GM21360 (cell line): ENCODE results near the gene ZNF521.
"Not testable (repeated sequence)": the region's sequence is repeated elsewhere in the genome, so short reads cannot be mapped to it uniquely, and the experiment has no call there.

Experiments used
- ATAC-seq: cut with Tn5 transposase; IDR thresholded peaks from one replicate; pipeline ENCODE4 v1.9.1; 2021; ENCODE audit warnings: mild to moderate bottlenecking, moderate library complexity; ENCODE audit not compliant: unreplicated experiment

Gene ZNF521

DNA sequence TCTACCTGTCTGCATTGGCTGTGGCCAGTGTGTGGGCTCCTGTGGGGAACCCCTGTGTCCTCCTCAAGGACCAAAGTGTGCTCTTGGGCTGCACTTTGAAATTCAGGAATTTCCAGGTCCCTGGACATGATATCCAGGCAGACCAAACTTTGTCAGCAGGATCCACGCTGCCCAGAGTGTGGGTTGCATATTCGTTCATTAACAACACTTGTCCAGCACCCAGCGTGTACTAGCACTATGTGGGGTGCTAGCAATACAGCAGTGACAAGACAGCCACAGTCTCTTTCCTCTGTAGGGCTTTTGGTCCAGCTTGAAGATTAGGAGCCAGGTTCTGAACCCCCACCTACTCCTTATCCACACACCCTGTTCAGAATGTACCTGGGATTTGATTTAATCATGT is 304.5 kb downstream of the ZNF521 start:
- ATAC-seq, result no peak

GRCh38 chr18:25044694-25045093 is 307.3 kb downstream of the ZNF521 start:
- no peak for ATAC-seq

DNA sequence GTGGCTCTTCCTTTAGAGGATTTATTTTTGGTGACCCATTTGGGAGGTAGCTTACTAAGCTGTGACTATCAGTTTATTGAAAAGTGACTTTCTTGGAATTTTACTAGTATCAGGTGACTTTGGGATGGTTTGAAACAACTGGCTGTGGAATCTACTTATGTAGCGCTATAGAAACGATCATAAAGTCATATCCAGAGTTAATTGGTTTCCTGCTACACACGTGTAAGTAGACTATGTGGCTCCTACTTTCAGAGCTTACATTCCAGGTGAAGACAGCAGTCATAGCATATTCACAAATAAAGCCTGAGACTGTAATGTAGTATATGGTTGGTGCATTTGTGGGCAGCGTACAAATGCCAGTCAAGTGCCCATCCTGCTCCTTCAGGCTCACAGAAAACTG is 308.9 kb downstream of the ZNF521 start:
- ATAC-seq, result no peak

DNA sequence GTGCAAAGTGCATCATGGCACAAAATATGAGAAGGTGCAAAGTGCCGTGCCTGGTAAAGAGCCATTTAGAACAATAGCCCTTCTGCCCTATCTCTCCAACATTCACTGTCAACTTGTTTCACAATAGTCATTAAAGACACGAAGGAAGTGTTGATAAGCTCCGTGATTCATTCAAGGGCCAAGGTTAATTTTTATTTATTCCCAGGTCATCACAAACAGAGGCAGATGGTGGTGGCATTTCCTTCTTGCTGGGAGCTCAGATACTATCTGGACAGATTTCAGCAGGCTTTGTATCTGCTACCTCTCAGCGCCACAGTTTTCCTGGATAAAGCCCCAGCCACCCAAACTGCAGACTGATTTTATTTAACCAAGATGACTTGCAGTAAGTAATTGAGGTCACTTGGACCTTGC is 309.3 kb downstream of the ZNF521 start:
- no peak for ATAC-seq

DNA sequence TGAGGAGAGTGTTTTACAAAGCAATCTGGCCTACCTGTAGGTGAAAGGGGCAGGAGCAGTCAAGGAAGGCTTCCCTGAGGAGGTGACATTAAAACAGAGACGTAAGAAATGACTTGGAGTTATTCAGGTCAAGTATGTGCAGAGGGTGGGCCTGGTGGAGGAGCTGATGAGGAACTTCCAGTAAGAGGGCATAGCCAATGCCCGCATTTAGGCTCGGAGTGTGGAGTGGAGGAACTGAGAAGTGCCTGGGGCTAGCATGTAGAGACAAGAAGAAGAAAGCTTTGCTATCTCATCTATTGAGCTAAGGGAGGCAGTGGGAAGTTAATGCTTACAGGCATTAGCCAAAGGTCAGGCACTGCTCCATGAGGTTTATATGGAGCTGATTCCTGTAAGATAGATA is 312.2 kb downstream of the ZNF521 start:
- ATAC-seq, result no peak

GRCh38 chr18:25038261-25038660 is 313.7 kb downstream of the ZNF521 start:
- no peak for ATAC-seq

GRCh38 chr18:25033747-25034471 is 318.1 kb downstream of the ZNF521 start:
- no peak for ATAC-seq

GRCh38 chr18:25033175-25033574 is 318.8 kb downstream of the ZNF521 start:
- ATAC-seq, result not testable (repeated sequence)

- no peak for ATAC-seq
Measured at GRCh38 chr18:25029802-25030201, 322.2 kb downstream of the ZNF521 start.

GRCh38 chr18:25019931-25020330 is 332.0 kb downstream of the ZNF521 start:
- ATAC-seq, result no peak

DNA sequence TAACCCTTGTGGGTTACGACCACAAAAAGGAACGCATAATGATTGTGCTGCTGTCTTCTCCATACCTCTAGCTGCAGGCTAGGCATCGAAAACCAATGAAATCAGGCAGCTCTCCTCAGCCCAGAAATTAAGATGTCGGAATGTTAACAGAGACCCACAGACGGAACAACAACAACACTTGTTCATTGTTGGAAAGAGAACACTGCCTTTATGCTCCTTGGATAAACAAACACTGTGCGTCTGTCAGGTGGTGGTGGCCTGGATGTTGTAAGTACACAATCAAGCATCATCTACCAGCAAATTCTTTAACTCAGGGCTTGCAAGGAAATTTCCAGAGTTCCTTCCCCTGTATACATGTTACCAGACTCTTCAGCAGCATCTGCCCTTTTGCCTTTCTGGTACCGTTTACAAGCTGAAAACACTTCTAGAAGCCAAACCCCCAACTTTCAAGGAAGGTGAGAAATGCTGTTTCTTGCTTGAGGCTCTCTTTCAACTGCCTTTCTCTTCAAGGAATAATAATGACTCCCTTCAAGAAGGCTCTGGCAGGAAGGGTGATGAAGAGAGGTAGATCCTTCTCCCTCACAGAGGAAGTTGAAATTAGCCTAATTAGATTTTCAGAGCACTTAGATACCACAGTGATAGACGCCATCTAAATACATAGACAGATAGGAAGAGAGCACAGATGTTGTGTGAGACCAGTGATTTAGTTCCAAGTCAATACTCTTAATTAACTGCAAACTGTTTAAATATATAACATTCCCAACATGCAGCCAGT is 332.7 kb downstream of the ZNF521 start:
- ATAC-seq, result no peak

- no peak for ATAC-seq
Measured at GRCh38 chr18:25016666-25017065, 335.3 kb downstream of the ZNF521 start.

- no peak for ATAC-seq
Measured at GRCh38 chr18:25016181-25016580, 335.8 kb downstream of the ZNF521 start.
